T-helper 17 cell (primary cell): ENCODE measurements around the gene MED13L. TPM values are rescaled to one million over a fixed set of nuclear protein-coding genes. Genes with fewer than 3 reads are reported as not detected.
A peak's percentile ranks its signal among the peaks of the same experiment; 100 is the strongest.

Source experiments
- ATAC-seq: fragments of 150-1000 bp; cut with Tn5 transposase; 2 replicates; pipeline ENCODE4 v1.10.0; 2021; ENCODE audit warnings: mild to moderate bottlenecking, moderate library complexity
- DNase-seq, 3 donors: peaks; one replicate each; pipeline versions ENCODE4 v3.0.0 to v3.0.0-alpha.2; 2020 to 2021
- H3K9me3 ChIP-seq: one replicate; pipeline ENCODE4 v1.7.0; 2013; ENCODE audit warnings: low read length, mild to moderate bottlenecking; ENCODE audit not compliant: control insufficient read depth, poor library complexity, severe bottlenecking
- H3K27ac Mint-ChIP-seq: one replicate; pipeline ENCODE4 v1.8.0; 2022; ENCODE audit warnings: mild to moderate bottlenecking, moderate library complexity, mixed read lengths
- H3K27me3 Mint-ChIP-seq: one replicate; pipeline ENCODE4 v1.8.0; 2022; ENCODE audit warnings: mixed read lengths
- H3K36me3 Mint-ChIP-seq: one replicate; pipeline ENCODE4 v1.8.0; 2022; ENCODE audit warnings: low read depth, mixed read lengths
- H3K4me1 Mint-ChIP-seq: one replicate; pipeline ENCODE4 v1.8.0; 2022; ENCODE audit warnings: mild to moderate bottlenecking, mixed read lengths
- H3K4me3 Mint-ChIP-seq: one replicate; pipeline ENCODE4 v1.8.0; 2022; ENCODE audit warnings: mild to moderate bottlenecking, moderate library complexity, mixed read lengths
- total RNA-seq, 4 donors: library from RNA in 2 of 4; stranded (reverse) in 2 of 4; gene quantifications; one replicate each; pipeline ENCODE4 v1.2.3 and lab custom pipeline; 2022 to 2026

Gene MED13L
- total RNA-seq, 2 donors from 2014 or later, result 184 to 193 TPM

- no peaks in the 10 kb centered on the region for H3K36me3 Mint-ChIP-seq
- H3K27ac Mint-ChIP-seq, result peak overlapping the region; percentile 81
- no peaks in the 10 kb centered on the region for H3K27me3 Mint-ChIP-seq
- peak overlapping the region; percentile 57 for H3K4me3 Mint-ChIP-seq
- no peaks in the 10 kb centered on the region for H3K9me3 ChIP-seq
- ATAC-seq (peak; percentile 62), DNase-seq (no peak)
- peaks cover 44% of the 10 kb centered on the region for H3K4me1 Mint-ChIP-seq
Measured at GRCh38 chr12:116123451-116124258, 153.8 kb downstream of the MED13L start.

GRCh38 chr12:116122628-116123027 is 154.9 kb downstream of the MED13L start:
- Mint-ChIP-seq H3K4me1 (peaks cover 39% of the 10 kb centered on the region), H3K4me3 (no peak overlapping the region), H3K27me3 (no peaks in the 10 kb centered on the region), H3K27ac (no peak overlapping the region), H3K36me3 (no peaks in the 10 kb centered on the region)
- DNase-seq (no peak), ATAC-seq (no peak)
- no peaks in the 10 kb centered on the region for H3K9me3 ChIP-seq

- ATAC-seq (no peak), DNase-seq (no peak)
- H3K4me3 Mint-ChIP-seq, result peak overlapping the region; percentile 21
- peaks cover 37% of the 10 kb centered on the region for H3K4me1 Mint-ChIP-seq
- no peaks in the 10 kb centered on the region for H3K36me3 Mint-ChIP-seq
- no peaks in the 10 kb centered on the region for H3K9me3 ChIP-seq
- peak overlapping the region; percentile 80 for H3K27ac Mint-ChIP-seq
- no peaks in the 10 kb centered on the region for H3K27me3 Mint-ChIP-seq
Measured at GRCh38 chr12:116121453-116121871, 156.0 kb downstream of the MED13L start.

- no peaks in the 10 kb centered on the region for H3K9me3 ChIP-seq
- no peaks in the 10 kb centered on the region for H3K27me3 Mint-ChIP-seq
- DNase-seq, result no peak
- no peak overlapping the region for H3K27ac Mint-ChIP-seq
- ATAC-seq, result no peak
- peaks cover 34% of the 10 kb centered on the region for H3K4me1 Mint-ChIP-seq
- no peak overlapping the region for H3K4me3 Mint-ChIP-seq
- H3K36me3 Mint-ChIP-seq, result no peaks in the 10 kb centered on the region
Measured at GRCh38 chr12:116116650-116117424, 160.7 kb downstream of the MED13L start.

GRCh38 chr12:116113398-116114130 is 163.9 kb downstream of the MED13L start:
- no peak for ATAC-seq
- Mint-ChIP-seq H3K27ac (no peak overlapping the region), H3K4me1 (peaks cover 27% of the 10 kb centered on the region), H3K36me3 (no peaks in the 10 kb centered on the region), H3K27me3 (no peaks in the 10 kb centered on the region), H3K4me3 (no peak overlapping the region)
- H3K9me3 ChIP-seq, result no peaks in the 10 kb centered on the region
- DNase-seq, result no peak

GRCh38 chr12:116106870-116107269 is 170.6 kb downstream of the MED13L start:
- Mint-ChIP-seq H3K36me3 (no peaks in the 10 kb centered on the region), H3K27ac (no peak overlapping the region), H3K4me3 (no peak overlapping the region), H3K4me1 (peaks cover 19% of the 10 kb centered on the region), H3K27me3 (no peaks in the 10 kb centered on the region)
- DNase-seq (no peak), ATAC-seq (no peak)
- H3K9me3 ChIP-seq, result no peaks in the 10 kb centered on the region

GRCh38 chr12:116104167-116104767 is 173.2 kb downstream of the MED13L start:
- no peaks in the 10 kb centered on the region for H3K36me3 Mint-ChIP-seq
- no peak for DNase-seq
- no peak overlapping the region for H3K27ac Mint-ChIP-seq
- ATAC-seq, result no peak
- peaks cover 26% of the 10 kb centered on the region for H3K4me1 Mint-ChIP-seq
- H3K4me3 Mint-ChIP-seq, result no peak overlapping the region
- no peaks in the 10 kb centered on the region for H3K9me3 ChIP-seq
- no peaks in the 10 kb centered on the region for H3K27me3 Mint-ChIP-seq

- ATAC-seq (no peak), DNase-seq (no peak)
- no peaks in the 10 kb centered on the region for H3K27me3 Mint-ChIP-seq
- no peak overlapping the region for H3K4me3 Mint-ChIP-seq
- H3K36me3 Mint-ChIP-seq, result no peaks in the 10 kb centered on the region
- no peak overlapping the region for H3K27ac Mint-ChIP-seq
- H3K4me1 Mint-ChIP-seq, result peaks cover 26% of the 10 kb centered on the region
- H3K9me3 ChIP-seq, result no peaks in the 10 kb centered on the region
Measured at GRCh38 chr12:116101991-116102390, 175.5 kb downstream of the MED13L start.

GRCh38 chr12:116099652-116100432 is 177.7 kb downstream of the MED13L start:
- ATAC-seq (no peak), DNase-seq (no peak)
- Mint-ChIP-seq H3K27ac (no peak overlapping the region), H3K4me3 (no peak overlapping the region), H3K4me1 (peaks cover 25% of the 10 kb centered on the region), H3K27me3 (no peaks in the 10 kb centered on the region), H3K36me3 (peaks cover 2% of the 10 kb centered on the region)
- no peaks in the 10 kb centered on the region for H3K9me3 ChIP-seq

GRCh38 chr12:116096874-116097273 is 180.6 kb downstream of the MED13L start:
- Mint-ChIP-seq H3K4me1 (peaks cover 22% of the 10 kb centered on the region), H3K36me3 (peaks cover 2% of the 10 kb centered on the region), H3K27ac (no peak overlapping the region)

GRCh38 chr12:116094475-116094874 is 183.0 kb downstream of the MED13L start:
- H3K27me3 Mint-ChIP-seq, result no peaks in the 10 kb centered on the region
- no peak overlapping the region for H3K4me3 Mint-ChIP-seq
- no peaks in the 10 kb centered on the region for H3K9me3 ChIP-seq
- peaks cover 2% of the 10 kb centered on the region for H3K36me3 Mint-ChIP-seq
- ATAC-seq (no peak), DNase-seq (no peak)
- H3K27ac Mint-ChIP-seq, result no peak overlapping the region
- H3K4me1 Mint-ChIP-seq, result peaks cover 18% of the 10 kb centered on the region

More at GRCh38 chr12:116096874-116097273, 180.6 kb downstream of the MED13L start:
- H3K9me3 ChIP-seq, result no peaks in the 10 kb centered on the region
- ATAC-seq (no peak), DNase-seq (no peak)
- Mint-ChIP-seq H3K4me3 (no peak overlapping the region), H3K27me3 (no peaks in the 10 kb centered on the region)

GRCh38 chr12:116093915-116094314 is 183.6 kb downstream of the MED13L start:
- no peak overlapping the region for H3K4me3 Mint-ChIP-seq
- H3K9me3 ChIP-seq, result no peaks in the 10 kb centered on the region
- H3K36me3 Mint-ChIP-seq, result peaks cover 2% of the 10 kb centered on the region
- DNase-seq, result no peak
- peaks cover 18% of the 10 kb centered on the region for H3K4me1 Mint-ChIP-seq
- no peak overlapping the region for H3K27ac Mint-ChIP-seq
- no peak for ATAC-seq
- no peaks in the 10 kb centered on the region for H3K27me3 Mint-ChIP-seq
